ENCODE results near the gene S100A9.
"Not testable (repeated sequence)": the region's sequence is repeated elsewhere in the genome, so short reads cannot be mapped to it uniquely, and the experiment has no call there.

Gene S100A9

DNA sequence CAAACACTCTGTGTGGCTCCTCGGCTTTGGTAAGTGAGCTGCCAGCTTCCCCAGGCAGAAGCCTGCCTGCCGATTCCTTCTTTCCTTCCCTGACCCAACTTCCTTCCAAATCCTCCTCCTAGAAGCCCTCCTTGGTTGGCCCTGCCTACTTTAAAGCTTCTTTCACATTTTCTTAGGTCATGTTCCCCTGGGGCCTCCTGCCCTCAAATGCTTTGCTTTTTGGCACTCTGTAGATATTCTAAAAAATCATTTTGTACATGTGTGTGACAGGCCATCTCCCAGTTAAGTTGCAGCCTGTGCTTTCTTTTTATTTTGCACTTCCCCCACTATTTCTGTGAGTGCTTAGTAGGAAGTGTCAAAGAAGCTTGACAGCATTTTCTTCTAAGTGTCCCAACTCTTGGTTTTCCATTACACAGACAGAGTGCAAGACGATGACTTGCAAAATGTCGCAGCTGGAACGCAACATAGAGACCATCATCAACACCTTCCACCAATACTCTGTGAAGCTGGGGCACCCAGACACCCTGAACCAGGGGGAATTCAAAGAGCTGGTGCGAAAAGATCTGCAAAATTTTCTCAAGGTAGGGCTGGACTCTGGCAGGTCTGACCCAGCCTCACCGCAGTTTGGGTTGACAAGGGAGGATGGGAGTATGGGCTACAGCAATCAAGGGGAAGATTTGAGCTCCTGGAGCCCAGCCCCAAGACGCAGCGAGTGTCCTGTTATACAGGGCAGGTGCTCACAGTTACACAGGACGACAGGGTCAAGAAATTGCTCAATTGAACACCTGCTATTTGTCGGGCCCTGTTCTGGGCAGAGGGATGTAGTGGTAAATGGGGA lies at the start of gene S100A9:
Gene S100A9, plus strand, starts transcription at position 2 of the 838 bp plus-strand sequence. Its CDS starts 430 bp downstream, at position 432.
- no peak for DNase-seq (ENCODE audit: low read depth)

DNA sequence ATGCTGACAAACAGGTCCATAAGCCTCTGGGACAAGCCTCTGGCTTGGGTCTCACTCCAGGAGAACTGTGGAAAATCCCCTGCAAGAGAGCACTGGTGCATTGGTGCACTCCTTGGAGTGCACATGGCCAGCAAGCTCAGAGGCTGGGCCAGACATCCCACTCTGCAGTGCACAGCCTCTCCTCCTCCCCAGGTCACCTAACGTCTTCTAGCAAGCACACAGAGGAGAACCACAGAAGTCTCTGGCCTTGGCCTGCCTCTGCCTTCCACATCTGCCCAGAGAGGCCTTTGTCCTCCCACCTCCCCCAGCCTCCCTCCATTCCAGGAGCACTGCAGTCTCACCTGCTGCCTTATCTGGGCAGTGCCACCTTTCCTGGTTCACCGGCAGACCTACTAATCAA lies 49.1 kb upstream of the S100A9 start:
- DNase-seq (ENCODE audit: low read depth), result no peak

DNA sequence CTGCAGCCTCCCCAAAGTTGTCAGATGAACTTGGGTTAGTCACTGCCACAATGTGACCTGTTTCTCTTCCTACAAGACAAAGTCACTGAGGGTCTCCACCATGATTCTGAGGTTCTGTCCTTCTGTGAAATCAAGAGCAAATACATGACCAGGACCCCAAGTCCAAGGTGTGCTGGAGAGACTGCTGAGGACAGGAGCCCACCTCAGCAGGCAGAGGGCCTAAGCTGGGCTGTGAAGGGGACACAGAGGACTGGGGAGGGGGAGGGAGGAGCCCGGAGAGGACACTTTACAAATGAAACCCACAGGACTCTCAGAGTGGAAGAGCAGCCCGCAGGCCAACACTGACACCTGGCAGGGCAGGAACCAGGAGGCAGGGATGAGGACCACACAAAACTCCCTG lies 48.2 kb upstream of the S100A9 start:
- DNase-seq (ENCODE audit: low read depth), result no peak

DNA sequence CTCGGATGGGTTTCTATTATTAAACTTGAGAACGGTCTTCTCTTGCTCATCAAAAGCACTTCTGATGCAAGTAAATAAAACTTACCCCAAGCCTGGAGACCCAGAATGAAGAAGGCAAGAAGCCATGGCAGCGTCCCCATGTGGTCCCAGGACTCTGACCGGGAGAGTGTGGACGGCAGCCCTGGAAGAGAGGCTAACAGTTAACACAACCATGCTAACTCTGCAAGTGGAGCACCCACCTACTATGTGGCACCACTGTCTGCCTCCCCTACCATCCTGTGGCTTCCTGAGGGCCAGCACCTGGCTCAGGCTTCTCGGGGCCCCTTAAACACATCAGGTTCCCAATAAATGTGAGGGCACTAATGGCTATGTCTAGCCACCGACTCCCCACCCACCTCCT lies 47.1 kb upstream of the S100A9 start:
- DNase-seq (ENCODE audit: low read depth), result no peak

DNA sequence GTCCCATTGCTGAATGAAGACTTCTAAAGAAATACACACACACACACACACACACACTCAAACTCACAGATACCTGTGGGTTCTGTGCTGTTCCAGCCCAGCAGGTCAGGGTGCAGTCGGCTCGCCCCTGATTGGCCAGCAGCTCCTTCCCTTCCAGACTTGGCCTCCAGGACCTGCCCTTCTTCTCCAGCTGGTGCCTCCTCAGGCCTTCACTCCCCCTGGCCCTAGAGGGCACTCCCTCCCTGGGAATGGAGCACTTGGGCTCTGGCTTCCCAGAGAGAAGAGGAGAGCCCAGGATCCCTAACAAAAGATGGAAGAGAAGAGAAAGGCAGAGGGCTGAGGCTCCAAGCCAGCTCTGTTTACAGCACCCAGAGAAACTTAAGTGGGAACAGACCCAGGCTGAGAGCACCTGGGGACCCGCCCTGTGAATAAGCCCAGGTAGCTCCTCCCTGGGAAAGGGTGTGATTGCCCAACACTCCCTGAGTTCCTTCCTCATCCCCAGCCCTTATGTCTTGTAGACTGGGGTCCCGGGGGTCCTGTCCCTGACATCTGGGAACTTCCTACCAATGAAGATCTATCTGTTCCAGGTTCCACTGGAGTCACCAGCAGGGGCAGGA lies 45.0 kb upstream of the S100A9 start, which contains the start of gene PGLYRP3:
Gene PGLYRP3, minus strand, starts transcription at position 383 of the 617 bp plus-strand sequence. CDS start 2,287 bp downstream, outside the sequence.
- no peak for DNase-seq (ENCODE audit: low read depth)

DNA sequence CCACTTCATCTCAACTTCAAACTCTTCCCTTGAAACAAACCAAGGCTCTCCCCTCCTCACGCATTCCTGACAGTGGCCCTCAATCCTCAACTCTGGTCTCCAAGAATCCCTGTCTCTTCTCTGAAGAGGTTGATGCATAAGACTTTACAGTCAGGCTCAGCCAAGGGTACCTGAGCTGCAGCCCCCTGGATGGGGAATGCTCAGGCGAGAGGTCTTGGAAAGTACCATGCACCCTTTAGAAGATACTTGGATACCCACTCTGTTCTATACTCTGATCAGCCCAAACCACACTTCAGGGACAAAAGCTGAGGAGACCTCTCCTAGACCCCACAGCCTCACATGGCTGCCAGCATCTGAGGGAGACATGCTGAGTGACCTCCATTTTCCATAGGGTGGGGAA lies 44.4 kb upstream of the S100A9 start:
- DNase-seq (ENCODE audit: low read depth), result no peak

DNA sequence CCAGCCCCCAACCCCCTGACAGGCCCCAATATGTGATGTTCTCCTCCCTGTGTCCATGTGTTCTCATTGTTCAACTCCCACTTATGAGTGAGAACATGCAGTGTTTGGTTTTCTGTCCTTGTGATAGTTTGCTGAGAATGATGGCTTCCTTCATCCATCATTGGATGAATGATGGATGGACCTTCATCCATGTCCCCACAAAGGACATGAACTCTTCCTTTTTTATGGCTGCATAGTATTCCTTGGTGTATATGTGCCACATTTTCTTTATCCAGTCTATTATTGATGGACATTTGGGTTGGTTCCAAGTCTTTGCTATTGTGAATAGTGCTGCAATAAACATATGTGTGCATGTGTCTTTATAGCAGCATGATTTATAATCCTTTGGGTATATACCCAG lies 43.3 kb upstream of the S100A9 start:
- DNase-seq (ENCODE audit: low read depth), result not testable (repeated sequence)

DNA sequence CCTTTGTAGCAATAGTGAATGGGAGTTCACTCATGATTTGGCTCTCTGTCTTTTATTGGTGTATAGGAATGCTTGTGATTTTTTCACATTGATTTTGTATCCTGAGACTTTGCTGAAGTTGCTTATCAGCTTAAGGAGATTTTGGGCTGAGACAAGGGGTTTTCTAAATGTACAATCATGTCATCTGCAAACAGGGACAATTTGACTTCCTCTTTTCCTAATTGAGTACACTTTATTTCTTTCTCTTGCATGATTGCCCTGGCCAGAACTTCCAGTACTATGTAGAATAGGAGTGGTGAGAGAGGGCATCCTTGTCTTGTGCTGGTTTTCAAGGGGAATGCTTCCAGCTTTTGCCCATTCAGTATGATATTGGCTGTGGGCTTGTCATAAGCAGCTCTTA lies 41.6 kb upstream of the S100A9 start:
- not testable (repeated sequence) for DNase-seq (ENCODE audit: low read depth)

DNA sequence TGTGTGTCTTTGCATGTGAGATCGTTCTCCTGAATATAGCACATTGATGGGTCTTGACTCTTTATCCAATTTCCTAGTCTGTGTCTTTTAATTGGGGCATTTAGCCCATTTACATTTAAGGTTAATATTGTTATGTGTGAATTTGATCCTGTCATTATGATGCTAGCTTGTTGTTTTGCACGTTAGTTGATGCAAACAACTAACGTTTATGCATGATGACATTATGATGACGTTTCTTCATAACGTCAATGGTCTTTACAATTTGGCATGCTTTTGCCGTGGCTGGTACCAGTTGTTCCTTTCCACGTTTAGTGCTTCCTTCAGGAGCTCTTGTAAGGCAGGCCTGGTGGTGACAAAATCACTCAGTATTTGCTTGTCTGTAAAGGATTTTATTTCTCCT lies 39.5 kb upstream of the S100A9 start:
- DNase-seq (ENCODE audit: low read depth), result not testable (repeated sequence)

DNA sequence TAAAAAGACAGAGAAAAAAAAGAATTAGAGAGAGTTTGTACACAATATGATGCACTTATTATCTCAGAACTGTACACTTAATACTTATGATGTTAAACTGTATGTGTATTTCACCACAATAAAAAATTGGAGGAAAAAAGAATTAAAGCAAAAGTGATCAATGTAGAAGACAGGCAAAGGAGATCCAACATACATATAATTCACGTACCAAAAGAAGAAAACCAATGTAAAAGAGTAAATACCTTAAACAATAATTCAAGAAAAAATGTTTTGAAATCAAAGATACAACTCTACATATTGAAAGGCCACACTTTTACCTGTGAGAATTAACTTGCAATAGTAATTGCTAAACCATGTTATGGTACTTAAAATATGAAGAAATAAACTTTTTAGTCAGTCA lies 35.1 kb upstream of the S100A9 start:
- no peak for DNase-seq (ENCODE audit: low read depth)

DNA sequence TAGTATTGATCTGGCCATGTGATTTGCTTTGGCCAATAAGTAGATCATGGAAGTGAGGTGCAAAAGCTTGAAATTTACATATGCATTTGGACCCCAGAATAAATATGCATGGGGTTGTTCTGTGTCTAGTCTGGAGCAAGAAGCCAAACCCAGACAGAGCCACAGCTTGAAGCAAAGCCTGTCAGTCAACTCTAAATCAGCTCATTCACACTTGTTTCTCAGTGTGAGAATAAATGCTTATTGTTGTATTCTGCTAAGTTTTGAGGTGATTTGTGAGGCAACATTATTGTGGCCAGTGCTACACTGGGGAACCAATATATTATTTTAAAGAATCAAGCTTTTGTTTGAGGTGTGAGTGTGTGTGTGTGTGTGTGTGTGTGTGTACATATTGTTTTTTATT lies 32.7 kb upstream of the S100A9 start:
- no peak for DNase-seq (ENCODE audit: low read depth)

DNA sequence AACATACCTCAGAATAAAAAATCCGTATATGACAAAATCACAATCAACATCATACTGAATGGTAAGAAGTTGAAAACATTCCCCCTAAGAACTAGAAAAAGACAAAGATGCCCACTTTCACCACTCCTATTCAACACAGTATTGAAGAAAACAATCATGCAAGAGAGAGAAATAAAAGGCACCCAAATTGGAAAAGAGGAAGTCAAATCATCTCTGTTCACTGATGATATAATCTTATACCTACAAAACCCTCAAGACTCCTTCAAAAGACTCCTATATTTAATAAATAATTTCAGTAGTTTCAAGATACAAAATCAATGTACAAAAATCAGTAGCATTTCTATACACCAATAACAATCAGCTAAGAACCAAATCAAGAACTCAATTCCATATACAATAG lies 23.8 kb upstream of the S100A9 start:
- no peak for DNase-seq (ENCODE audit: low read depth)

DNA sequence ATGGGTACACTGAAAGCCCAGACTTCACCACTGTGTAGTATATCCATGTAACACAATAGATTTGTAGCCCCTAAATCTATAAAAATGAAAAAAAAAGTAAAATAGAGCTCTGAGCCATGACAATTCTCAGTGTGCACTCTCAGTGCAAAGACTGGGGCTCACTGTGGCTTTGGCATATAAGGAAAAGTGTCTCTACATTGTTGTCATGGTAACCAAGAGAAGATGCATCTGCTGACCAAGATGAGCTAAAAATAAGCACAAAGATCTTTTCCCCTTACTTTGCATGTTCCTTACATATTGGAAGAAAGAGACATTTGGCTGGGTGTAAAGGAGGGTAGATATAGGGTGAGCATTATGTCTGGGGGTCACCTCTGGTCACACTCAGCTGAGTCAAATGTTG lies 21.0 kb upstream of the S100A9 start:
- no peak for DNase-seq (ENCODE audit: low read depth)

DNA sequence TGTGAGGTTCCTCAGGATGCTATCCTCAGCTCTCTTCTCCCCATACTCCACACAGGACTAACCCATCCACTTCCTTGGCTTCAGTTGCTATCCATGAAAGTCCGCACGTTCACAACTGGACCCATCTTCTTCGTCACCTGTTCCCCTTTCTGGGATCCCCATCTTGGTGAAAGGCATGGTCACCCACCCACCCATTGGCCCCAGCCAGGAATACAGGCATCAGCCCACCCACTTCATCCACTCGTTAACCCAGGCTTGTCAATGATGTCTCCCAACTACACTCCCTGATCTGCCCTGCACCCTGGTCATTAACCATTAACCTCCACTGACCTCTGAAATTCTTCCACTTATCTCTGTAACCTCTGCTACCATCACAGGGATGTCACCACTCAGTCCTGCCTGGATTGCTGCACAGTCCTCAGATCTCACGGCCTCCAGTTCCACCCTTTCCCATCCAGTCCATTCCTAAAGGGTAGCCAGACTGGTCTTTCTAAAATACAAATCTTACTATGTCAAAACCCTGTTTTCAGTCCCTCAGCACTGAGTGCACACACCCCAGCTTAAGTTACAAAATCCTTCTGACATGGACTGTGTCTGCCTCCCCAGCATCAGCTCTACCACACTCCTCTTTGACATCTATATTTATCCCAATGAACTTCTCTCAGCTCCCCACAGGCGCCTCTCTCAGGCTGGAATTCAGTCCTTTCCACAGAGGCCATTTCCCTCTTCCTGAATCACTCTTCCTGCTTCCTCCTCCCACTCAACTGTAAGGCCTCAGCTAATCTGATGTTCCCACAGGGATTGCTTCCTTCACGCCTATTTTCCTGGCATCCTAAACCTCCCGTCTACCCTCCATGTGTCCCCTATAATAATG lies 19.4 kb upstream of the S100A9 start:
- no peak for DNase-seq (ENCODE audit: low read depth)

DNA sequence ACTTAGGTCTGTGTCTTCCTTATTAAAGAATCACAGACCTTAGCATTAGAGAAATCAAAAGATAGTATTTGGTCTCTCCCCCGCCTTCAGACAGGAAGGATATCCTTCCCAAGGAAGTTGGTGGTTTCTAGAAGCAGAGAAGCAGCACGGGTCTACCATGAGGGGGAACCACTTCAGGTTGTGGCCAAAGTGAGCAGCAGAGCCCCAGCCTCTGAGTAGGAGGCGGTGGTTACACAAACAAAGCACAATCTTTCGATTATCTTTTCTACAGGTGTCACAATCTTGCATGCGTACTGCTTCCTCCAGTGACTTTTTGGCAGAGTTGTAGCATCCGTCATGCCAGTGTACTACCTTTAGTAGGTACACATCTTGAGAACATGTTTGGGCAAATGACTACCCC lies 17.9 kb upstream of the S100A9 start:
- DNase-seq (ENCODE audit: low read depth), result no peak

DNA sequence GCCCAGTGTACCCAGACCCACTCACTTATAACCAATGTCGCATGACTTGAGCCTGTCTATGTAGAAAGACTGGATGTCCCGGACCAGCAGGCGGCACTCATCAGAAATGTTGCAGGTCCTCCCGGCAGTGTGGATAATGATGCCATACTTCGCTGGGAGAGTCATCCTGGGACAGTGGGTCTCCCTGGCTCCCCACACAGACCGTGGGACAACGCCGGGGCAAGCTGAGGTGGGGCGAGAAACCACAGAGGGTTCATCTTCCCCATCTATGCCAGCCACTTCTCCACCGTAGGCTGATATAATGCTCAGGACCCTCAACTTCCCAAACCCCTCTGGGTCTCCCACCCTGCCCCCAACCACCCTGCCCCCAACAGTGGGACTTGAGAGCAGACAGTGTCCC lies 17.3 kb upstream of the S100A9 start:
- no peak for DNase-seq (ENCODE audit: low read depth)

DNA sequence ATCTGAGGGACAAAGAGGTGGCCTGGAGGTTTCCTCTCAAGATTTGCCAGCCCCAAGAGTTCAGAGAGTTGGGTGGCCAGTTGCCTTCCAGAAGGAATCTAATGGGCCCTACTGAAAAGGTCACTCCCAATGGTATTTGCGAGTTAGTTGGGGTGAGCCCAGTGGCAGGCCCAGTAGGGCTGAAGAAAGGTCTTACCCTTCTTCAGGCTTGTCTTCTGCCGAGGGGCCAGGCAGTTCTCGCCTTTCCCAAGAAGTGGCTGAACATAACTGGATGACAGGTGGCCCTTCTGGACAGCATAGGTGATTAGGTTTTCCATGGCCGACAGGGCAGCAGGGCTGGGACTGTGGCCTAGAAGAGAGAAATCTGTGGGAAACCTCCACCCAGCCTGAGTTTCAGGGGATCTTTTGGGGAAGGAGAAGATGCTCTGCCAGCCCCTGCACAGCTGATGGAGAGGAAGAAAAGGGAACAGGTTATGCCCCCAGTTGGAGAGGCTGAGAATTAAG lies 16.2 kb upstream of the S100A9 start:
- no peak for DNase-seq (ENCODE audit: low read depth)

DNA sequence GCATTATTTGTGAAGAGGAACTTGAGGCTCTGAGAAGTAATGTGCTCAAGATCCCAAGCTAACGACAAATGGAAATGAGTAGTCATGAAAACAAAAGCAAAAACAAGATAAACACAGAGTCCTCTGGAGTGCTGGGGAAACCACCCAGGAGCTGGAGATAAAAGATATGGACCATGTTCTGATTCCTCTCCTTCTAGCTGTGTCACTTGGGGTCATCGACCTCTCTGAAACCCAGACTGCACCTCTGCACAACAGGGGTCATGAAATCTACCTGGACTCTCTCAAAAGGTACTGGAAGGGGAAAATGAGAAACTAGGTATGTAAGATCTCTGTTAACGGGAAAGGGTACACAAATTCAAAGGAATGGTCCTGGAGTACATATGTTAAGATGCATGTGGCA lies 15.5 kb upstream of the S100A9 start:
- DNase-seq (ENCODE audit: low read depth), result no peak

DNA sequence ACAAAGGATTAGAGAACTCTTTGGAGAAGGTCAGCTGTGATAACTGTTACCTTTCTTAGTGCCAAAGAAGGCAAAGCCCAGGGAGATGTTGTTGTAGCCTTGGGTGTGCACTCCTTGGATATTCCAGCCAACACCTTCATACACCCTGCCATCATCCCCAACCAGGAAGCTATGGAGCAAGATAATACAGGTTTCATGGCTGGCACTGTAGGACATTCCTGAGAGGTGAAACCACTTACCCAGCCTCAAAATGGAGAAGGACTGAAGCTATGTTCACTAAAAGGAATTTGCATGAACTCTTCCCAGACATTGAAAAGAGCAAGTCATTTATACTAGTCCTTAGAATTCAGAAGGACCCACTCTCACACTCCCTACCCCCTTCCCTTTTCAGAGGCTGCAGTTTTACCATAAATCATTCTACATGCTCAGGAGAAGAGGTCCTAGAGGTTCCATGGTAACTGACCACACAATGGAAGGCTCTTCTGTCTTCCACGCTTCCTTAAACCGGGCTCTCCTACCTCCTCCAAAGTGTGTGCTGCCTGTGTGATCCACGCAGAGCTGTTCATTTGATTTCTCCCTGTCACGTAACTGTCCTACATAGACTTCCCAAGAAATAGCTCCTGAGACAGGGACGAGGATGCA lies 14.5 kb upstream of the S100A9 start:
- no peak for DNase-seq (ENCODE audit: low read depth)

DNA sequence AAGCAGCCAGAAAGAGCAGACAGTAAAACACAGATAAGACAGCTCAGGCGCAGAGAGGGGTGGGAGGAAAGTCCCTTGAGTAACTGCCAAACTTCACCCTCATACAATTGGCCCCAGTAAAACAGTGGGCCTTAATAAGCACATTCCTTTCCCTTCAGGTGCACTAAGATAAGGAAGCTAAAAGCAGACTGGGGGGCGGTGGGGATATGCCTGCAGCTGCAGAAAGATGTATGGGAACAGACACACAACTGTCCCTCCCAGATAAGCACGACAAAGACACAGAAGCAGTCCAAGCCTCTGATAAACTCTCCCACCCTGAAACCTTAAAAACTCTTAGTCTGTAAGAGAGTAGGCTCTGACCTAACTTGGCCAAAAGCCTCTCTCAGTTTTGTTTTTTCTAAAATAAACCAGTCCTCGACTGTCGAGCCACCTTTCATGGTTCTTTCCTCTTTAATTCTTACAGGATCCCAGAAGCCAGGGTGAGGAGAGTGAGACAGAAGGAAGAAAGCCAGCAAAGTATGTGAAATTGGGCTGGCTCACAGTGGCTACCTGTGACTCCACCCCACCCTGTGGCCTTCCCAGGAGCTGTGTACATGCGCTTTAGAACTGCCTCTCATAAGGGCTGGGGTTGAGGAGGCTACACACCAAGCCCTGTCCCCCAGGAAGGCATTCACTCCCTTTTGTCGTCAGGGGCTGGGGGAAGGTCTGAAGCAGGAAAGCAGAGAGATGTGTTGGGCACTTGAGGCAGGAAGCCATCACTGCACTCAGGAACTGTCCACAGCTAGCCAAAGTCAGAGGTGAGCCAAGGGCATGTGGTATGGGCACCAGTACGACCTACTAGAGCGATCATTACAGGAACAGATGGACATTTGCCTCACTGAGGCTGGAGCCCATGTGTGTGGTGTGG lies 13.6 kb upstream of the S100A9 start:
- DNase-seq (ENCODE audit: low read depth), result no peak

DNA sequence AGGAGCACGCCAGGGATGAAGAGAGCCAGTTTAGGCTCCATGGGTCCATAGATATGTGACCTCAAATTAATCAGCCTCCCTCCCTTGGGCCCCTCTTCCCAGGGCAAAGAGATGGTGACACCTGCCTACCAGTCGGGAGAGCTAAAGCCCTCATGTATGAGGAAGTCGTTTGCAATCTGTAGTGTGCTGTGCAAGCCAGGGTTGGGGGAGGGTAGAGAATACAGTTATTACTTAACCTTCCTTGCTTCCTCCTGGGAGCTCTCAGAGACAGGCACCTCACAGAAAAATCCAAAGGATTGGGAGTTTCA lies 13.0 kb upstream of the S100A9 start:
- no peak for DNase-seq (ENCODE audit: low read depth)

Data from activated T-cell treated with anti-CD3 and anti-CD28 coated beads for 1 hour (primary cell).